H1 (cell line): ENCODE results near the gene SMIM35. TPM values are rescaled to one million over a fixed set of nuclear protein-coding genes. Genes with fewer than 3 reads are reported as not detected.

ENCODE experiments used
- ATF3 ChIP-seq: IDR thresholded peaks from 2 replicates; pipeline ENCODE4 v1.6.1; 2011; ENCODE audit warnings: low read depth, mild to moderate bottlenecking, low read length; ENCODE audit not compliant: insufficient read depth
- BACH1 ChIP-seq: IDR thresholded peaks from 2 replicates; pipeline ENCODE4 v1.6.1; 2012; ENCODE audit warnings: low read length, improper control_type of control experiment
- CHD2 ChIP-seq: IDR thresholded peaks from 2 replicates; pipeline ENCODE4 v1.6.1; 2012; ENCODE audit warnings: low read length, improper control_type of control experiment
- CTBP2 ChIP-seq: IDR thresholded peaks from 2 replicates; pipeline ENCODE4 v1.7.0; 2011; ENCODE audit warnings: borderline replicate concordance, mild to moderate bottlenecking, moderate library complexity, mixed read lengths, low read length; ENCODE audit not compliant: insufficient read depth, insufficient read length
- POLR2AphosphoS5 ChIP-seq: IDR thresholded peaks from 2 replicates; pipeline ENCODE4 v1.6.1; 2011; ENCODE audit warnings: low read depth, low read length
- SP1 ChIP-seq: IDR thresholded peaks from 2 replicates; pipeline ENCODE4 v1.6.1; 2011; ENCODE audit warnings: low read depth, low read length
- ZNF274 ChIP-seq: IDR thresholded peaks from 2 replicates; pipeline ENCODE4 v1.7.0; 2012; ENCODE audit warnings: low read length, borderline replicate concordance; ENCODE audit errors: extremely low read depth
- polyA plus RNA-seq, 7 experiments: library from polyadenylated mRNA; depleted of rRNA in 3 of 7; stranded (reverse) in 5 of 7; unstranded in 2 of 7; fragments of >200 nt in 5 of 7; fragments of 200-250 nt in 2 of 7; gene quantifications; 1 replicate in 5 of 7; 2 replicates in 1 of 7; 4 replicates in 1 of 7; pipeline versions ENCODE4 v1.2.1 to v1.2.3, GENCODE V29; 2011 to 2013; ENCODE audit warnings: missing spikeins in 2 of 7, mixed read lengths in 2 of 7
- total RNA-seq: library from RNA; stranded (reverse); fragmentation: NEBNext Ultra II Directional; extraction: Animal tissue kit (Norgen Biotek cat#: 25700); gene quantifications from 2 replicates; pipeline ENCODE4 v1.2.1, GENCODE V29; 2021

The SMIM35 gene
- total and polyA plus RNA-seq, 2 of the 8 experiments (the other 6 are each of a cell fraction or from before 2014, with no cell fraction given), result not detected

DNA sequence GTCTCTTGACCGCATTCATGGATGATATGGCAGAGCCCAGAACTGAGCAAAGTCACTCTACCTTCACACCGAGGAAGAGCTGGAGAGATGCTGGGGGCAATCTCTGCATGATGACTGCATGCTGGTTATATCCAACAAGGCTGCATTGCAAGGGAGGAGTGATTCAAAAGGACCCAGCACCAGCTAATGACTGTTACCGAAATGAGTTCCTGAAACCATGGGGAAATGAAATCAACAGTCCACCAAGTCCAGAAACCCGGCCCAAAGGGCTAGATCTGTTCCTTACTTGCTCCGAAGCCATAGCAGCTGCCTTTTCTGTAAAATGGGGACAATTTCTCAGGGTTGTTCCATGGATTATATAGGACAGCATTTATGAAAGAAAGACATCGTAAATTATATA lies 1.2 kb upstream of the SMIM35 start (continued):
- TF ChIP-seq ATF3, result no peak
- no peak for TF ChIP-seq CHD2
- TF ChIP-seq POLR2AphosphoS5, result no peak
- TF ChIP-seq ZNF274, result no peak
- TF ChIP-seq SP1, result no peak
- TF ChIP-seq CTBP2, result no peak
- no peak for TF ChIP-seq BACH1
